K562 (cell line): ENCODE data around the gene NMBR. TPM values are rescaled to one million over a fixed set of nuclear protein-coding genes. Genes with fewer than 3 reads are reported as not detected.

Source experiments
- E4F1 ChIP-seq: fragments of 250-450 bp; sonication (Bioruptor Pico); IDR thresholded peaks from 2 replicates; pipeline ENCODE4 v1.5.0; 2021; ENCODE audit warnings: mild to moderate bottlenecking, borderline replicate concordance
- EWSR1 ChIP-seq: fragments of 450-650 bp; IDR thresholded peaks from 2 replicates; pipeline ENCODE4 v1.6.1; 2018; ENCODE audit warnings: borderline replicate concordance, mild to moderate bottlenecking, low read depth, moderate library complexity; ENCODE audit not compliant: partially characterized antibody
- MLX ChIP-seq, 2 experiments: fragments of 450-650 bp in 1 of 2; sonication (generic) in 1 of 2; formaldehyde crosslinking; conservative IDR thresholded peaks; 2 replicates each; pipeline versions ENCODE4 v1.4.0 to v1.8.1; 2020 to 2022; ENCODE audit warnings: mild to moderate bottlenecking in 1 of 2, missing genetic modification reagents in 1 of 2
- PTRF ChIP-seq: fragments of 450-650 bp; IDR thresholded peaks from 2 replicates; pipeline ENCODE4 v1.6.1; 2016; ENCODE audit warnings: mild to moderate bottlenecking, missing genetic modification characterization, missing compliant biosample characterization
- ZMIZ1 ChIP-seq, 2 experiments: fragments of 150-350 bp in 1 of 2; IDR thresholded peaks; 2 replicates each; pipeline ENCODE4 v1.6.1; 2012 to 2016; ENCODE audit warnings: low read depth in 2 of 2, low read length in 2 of 2, mild to moderate bottlenecking in 1 of 2, moderate library complexity in 1 of 2
- polyA plus RNA-seq, 8 experiments: library from polyadenylated mRNA; depleted of rRNA in 4 of 8; stranded (reverse) in 5 of 8; unstranded in 3 of 8; fragments of >200 nt; fragmentation: Nextera tagmentation in 2 of 8; fragmentation: Illumina TruSeq in 1 of 8; extraction: Ambion mirVana in 2 of 8; extraction: Trizol in 1 of 8; gene quantifications; 2 replicates each; pipeline versions ENCODE4 v1.2.1 to v1.2.3, GENCODE V29; 2011 to 2014; ENCODE audit warnings: inconsistent platforms in 1 of 8, missing spikeins in 1 of 8
- total RNA-seq, 7 experiments: library from RNA; depleted of rRNA in 6 of 7; stranded (reverse); fragments of >200 nt in 6 of 7; fragmentation: Illumina TruSeq in 2 of 7; extraction: Trizol in 2 of 7; gene quantifications; 2 replicates each; pipeline versions ENCODE4 v1.2.1 to v1.2.3, GENCODE V29; 2011 to 2021; ENCODE audit warnings: low replicate concordance in 1 of 7
- TF ChIP-seq, protein P1 (sequence below): fragments of 450-650 bp; formaldehyde crosslinking; IDR thresholded peaks from 2 replicates; pipeline ENCODE4 v1.4.0; 2022; ENCODE audit warnings: missing genetic modification characterization
- TF ChIP-seq, protein P2 (sequence below): fragments of 250-450 bp; sonication (Bioruptor Pico); IDR thresholded peaks from 2 replicates; pipeline ENCODE4 v1.4.0; 2020; ENCODE audit warnings: mild to moderate bottlenecking

NMBR gene
- total and polyA plus RNA-seq, 9 of the 15 experiments (the other 6 are each of a cell fraction or from before 2014, with no cell fraction given), result not detected

GRCh38 chr6:142146828-142147662 is at the start of gene NMBR, which contains the start of gene VTA1 (continued):
- TF ChIP-seq MLX (CRISPR knock-in tag; conservative IDR thresholded peaks at IDR 0.05) (no peak), E4F1 (no peak), PTRF (tag) (no peak), EWSR1 (no peak), ZMIZ1 (IDR thresholded peaks at IDR 0.05; ENCODE audit: low read depth in 2 of 2, low read length in 2 of 2) (peak in 1 of 2 experiments; percentile 75; a peak in 2 of 4 replicates)
- TF ChIP-seq, protein P1, sequence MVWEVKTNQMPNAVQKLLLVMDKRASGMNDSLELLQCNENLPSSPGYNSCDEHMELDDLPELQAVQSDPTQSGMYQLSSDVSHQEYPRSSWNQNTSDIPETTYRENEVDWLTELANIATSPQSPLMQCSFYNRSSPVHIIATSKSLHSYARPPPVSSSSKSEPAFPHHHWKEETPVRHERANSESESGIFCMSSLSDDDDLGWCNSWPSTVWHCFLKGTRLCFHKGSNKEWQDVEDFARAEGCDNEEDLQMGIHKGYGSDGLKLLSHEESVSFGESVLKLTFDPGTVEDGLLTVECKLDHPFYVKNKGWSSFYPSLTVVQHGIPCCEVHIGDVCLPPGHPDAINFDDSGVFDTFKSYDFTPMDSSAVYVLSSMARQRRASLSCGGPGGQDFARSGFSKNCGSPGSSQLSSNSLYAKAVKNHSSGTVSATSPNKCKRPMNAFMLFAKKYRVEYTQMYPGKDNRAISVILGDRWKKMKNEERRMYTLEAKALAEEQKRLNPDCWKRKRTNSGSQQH (CRISPR knock-in tag), result no peak
- TF ChIP-seq, protein P2, sequence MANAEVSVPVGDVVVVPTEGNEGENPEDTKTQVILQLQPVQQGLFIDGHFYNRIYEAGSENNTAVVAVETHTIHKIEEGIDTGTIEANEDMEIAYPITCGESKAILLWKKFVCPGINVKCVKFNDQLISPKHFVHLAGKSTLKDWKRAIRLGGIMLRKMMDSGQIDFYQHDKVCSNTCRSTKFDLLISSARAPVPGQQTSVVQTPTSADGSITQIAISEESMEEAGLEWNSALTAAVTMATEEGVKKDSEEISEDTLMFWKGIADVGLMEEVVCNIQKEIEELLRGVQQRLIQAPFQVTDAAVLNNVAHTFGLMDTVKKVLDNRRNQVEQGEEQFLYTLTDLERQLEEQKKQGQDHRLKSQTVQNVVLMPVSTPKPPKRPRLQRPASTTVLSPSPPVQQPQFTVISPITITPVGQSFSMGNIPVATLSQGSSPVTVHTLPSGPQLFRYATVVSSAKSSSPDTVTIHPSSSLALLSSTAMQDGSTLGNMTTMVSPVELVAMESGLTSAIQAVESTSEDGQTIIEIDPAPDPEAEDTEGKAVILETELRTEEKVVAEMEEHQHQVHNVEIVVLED (CRISPR knock-in tag), result peak; percentile 73; the same call in 1 of the 2 replicates
